K562 (cell line): ENCODE measurements around the gene DENND1A. TPM values are rescaled to one million over a fixed set of nuclear protein-coding genes. Genes with fewer than 3 reads are reported as not detected.

ENCODE experiments used
- ATAC-seq: fragments of 200-7000 bp; cut with Tn5 transposase; 3 replicates; pipeline ENCODE4 v1.9.1; 2020; ENCODE audit warnings: moderate library complexity
- BruUV-seq: library from RNA; stranded (reverse); fragments of 400-500 nt; replicated peaks from 2 replicates; lab custom pipeline; 2021; lab: Mats Ljungman, UMichigan
- CTCF ChIA-PET: fragments of 300-600 bp; formaldehyde crosslinking; extraction: SDS; loops from one replicate; lab custom pipeline; 2021; ENCODE audit warnings: low intra/inter-chr PET ratio; lab: Yijun Ruan, JAX
- POLR2A ChIA-PET: fragments of 300-600, 350-650 bp; sonication (Branson Sonifier 250); formaldehyde crosslinking; extraction: SDS; loops from one replicate; lab custom pipeline; 2021; ENCODE audit warnings: antibody characterized with exemption, inconsistent platforms; lab: Yijun Ruan, JAX
- DNase-seq, 4 experiments: peaks; one replicate each; pipeline versions ENCODE4 v3.0.0 to v3.0.0-alpha.2; 2011 to 2018; ENCODE audit warnings: low spot score in 3 of 4, mixed read lengths in 3 of 4; ENCODE audit errors: extremely low read depth in 1 of 4
- FAIRE-seq: peaks from 2 replicates; lab custom pipeline; 2011; peaks lifted over from hg19 to GRCh38; lab: Jason Lieb, UNC
- H2AFZ ChIP-seq: 2 replicates; pipeline ENCODE4 v1.6.0; 2011; ENCODE audit warnings: low read depth, low read length, control low read depth, inconsistent platforms
- H3K27ac ChIP-seq: fragments of 200-600 bp; 3 replicates; pipeline ENCODE4 v1.8.0; 2011; ENCODE audit warnings: low read depth, mild to moderate bottlenecking, control low read depth, inconsistent platforms, low read length, moderate library complexity, mixed read lengths; ENCODE audit errors: extremely low read depth
- H3K27me3 ChIP-seq, 2 experiments: fragments of 300-600 bp in 1 of 2; 2 replicates in 1 of 2; 3 replicates in 1 of 2; pipeline versions ENCODE4 v1.6.0 to v1.8.0; 2011; ENCODE audit warnings: inconsistent platforms in 2 of 2, low read length in 2 of 2, mild to moderate bottlenecking in 1 of 2, mixed read lengths in 1 of 2, moderate library complexity in 1 of 2; ENCODE audit not compliant: control insufficient read depth in 2 of 2, insufficient read depth in 2 of 2
- H3K36me3 ChIP-seq: fragments of 300-600 bp; 3 replicates; pipeline ENCODE4 v1.8.0; 2011; ENCODE audit warnings: mild to moderate bottlenecking, low read length, inconsistent platforms; ENCODE audit not compliant: control insufficient read depth, insufficient read depth
- H3K4me1 ChIP-seq, 2 experiments: fragments of 200-600 bp in 1 of 2; replicated peaks in 1 of 2; 2 replicates in 1 of 2; 3 replicates in 1 of 2; pipeline versions ENCODE4 v1.5.1 to v1.8.0; 2011; ENCODE audit warnings: inconsistent platforms in 2 of 2, low read length in 2 of 2, mild to moderate bottlenecking in 1 of 2, mixed read lengths in 1 of 2, moderate library complexity in 1 of 2; ENCODE audit not compliant: control insufficient read depth in 2 of 2, insufficient read depth in 2 of 2
- H3K4me2 ChIP-seq: 2 replicates; pipeline ENCODE4 v1.6.1; 2011; ENCODE audit warnings: low read length, control low read depth, inconsistent platforms, mixed read lengths; ENCODE audit not compliant: insufficient read depth
- H3K4me3 ChIP-seq: fragments of 200-600 bp; sonication (generic), shearing (Covaris generic); 2 replicates; pipeline ENCODE4 v1.5.1; 2016; ENCODE audit warnings: control low read depth, inconsistent platforms
- H3K79me2 ChIP-seq: fragments of 200-600 bp; 3 replicates; pipeline ENCODE4 v1.8.0; 2011; ENCODE audit warnings: low read length, inconsistent platforms; ENCODE audit not compliant: control insufficient read depth, insufficient read depth
- H3K9ac ChIP-seq, 2 experiments: 2 replicates each; pipeline versions ENCODE4 v1.6.0 to v1.6.1; 2011; ENCODE audit warnings: low read depth in 2 of 2, low read length in 2 of 2, control low read depth in 1 of 2, inconsistent platforms in 1 of 2, mild to moderate bottlenecking in 1 of 2, mixed read lengths in 1 of 2; ENCODE audit not compliant: insufficient read depth in 1 of 2
- H3K9me1 ChIP-seq: one replicate; pipeline ENCODE4 v1.6.0; 2011; ENCODE audit warnings: inconsistent platforms, mild to moderate bottlenecking, low read length, moderate library complexity; ENCODE audit not compliant: control insufficient read depth, insufficient read depth
- H3K9me3 ChIP-seq: replicated peaks from 2 replicates; pipeline ENCODE4 v1.5.1; 2011; ENCODE audit warnings: low read depth, low read length, inconsistent platforms; ENCODE audit not compliant: control insufficient read depth, insufficient read depth
- H4K20me1 ChIP-seq: replicated peaks from 2 replicates; pipeline ENCODE4 v1.6.1; 2011; ENCODE audit warnings: low read length, inconsistent platforms, mixed read lengths; ENCODE audit not compliant: control insufficient read depth, insufficient read depth
- DEAF1 ChIP-seq: fragments of 450-650 bp; formaldehyde crosslinking; IDR thresholded peaks from 2 replicates; pipeline ENCODE4 v1.4.0; 2020; ENCODE audit warnings: mild to moderate bottlenecking, moderate library complexity
- DNMT1 ChIP-seq: fragments of 450-650 bp; IDR thresholded peaks from 2 replicates; pipeline ENCODE4 v1.6.1; 2016; ENCODE audit warnings: antibody characterized with exemption, mild to moderate bottlenecking
- FOXK2 ChIP-seq, 2 experiments: fragments of 450-650 bp; IDR thresholded peaks in 1 of 2; conservative IDR thresholded peaks in 1 of 2; 2 replicates each; pipeline ENCODE4 v1.6.1; 2016; ENCODE audit warnings: low read depth in 2 of 2, mild to moderate bottlenecking in 1 of 2
- GABPB1 ChIP-seq: sonication (generic); formaldehyde crosslinking; IDR thresholded peaks from 2 replicates; pipeline ENCODE4 v1.8.0; 2022; ENCODE audit warnings: mild to moderate bottlenecking, missing genetic modification reagents
- MLLT1 ChIP-seq, 2 experiments: fragments of 450-650 bp; IDR thresholded peaks; 2 replicates each; pipeline ENCODE4 v1.6.1; 2016
- SP1 ChIP-seq: sonication (generic); formaldehyde crosslinking; IDR thresholded peaks from 2 replicates; pipeline ENCODE4 v1.8.1; 2022; ENCODE audit warnings: mild to moderate bottlenecking, missing genetic modification reagents
- SUPT5H ChIP-seq: fragments of 450-650 bp; IDR thresholded peaks from 2 replicates; pipeline ENCODE4 v1.6.1; 2016
- ZNF232 ChIP-seq: sonication (generic); formaldehyde crosslinking; IDR thresholded peaks from 2 replicates; pipeline ENCODE4 v1.8.0; 2022; ENCODE audit warnings: mild to moderate bottlenecking, missing genetic modification reagents
- ZNF41 ChIP-seq: fragments of 250-450 bp; sonication (Bioruptor Pico); conservative IDR thresholded peaks from 2 replicates; pipeline ENCODE4 v1.4.0; 2020; ENCODE audit warnings: mild to moderate bottlenecking
- ZNF57 ChIP-seq: fragments of 450-650 bp; formaldehyde crosslinking; IDR thresholded peaks from 2 replicates; pipeline ENCODE4 v1.4.0; 2020; ENCODE audit warnings: mild to moderate bottlenecking, moderate library complexity
- WGBS: fragments of 100-300 bp; shearing (Covaris generic); methylation state at CpG from one replicate; pipeline ENCODE4 v1.1.6; 2016; ENCODE audit warnings: low coverage, mixed read lengths; ENCODE audit not compliant: insufficient coverage; ENCODE audit errors: missing lambda C conversion rate; 5-methylcytosine and 5-hydroxymethylcytosine counted together
- in situ Hi-C: fragments of 300-500 bp; cut with MboI; formaldehyde crosslinking; loops from 4 replicates; pipeline ENCODE4 v1.15.0; 2018; ENCODE audit warnings: inconsistent platforms, mixed read lengths
- intact Hi-C: fragments of 100-400 bp; cut with micrococcal nuclease; formaldehyde crosslinking; loops from 2 replicates; pipeline ENCODE4 v1.14.2; 2022
- polyA plus RNA-seq, 8 experiments: library from polyadenylated mRNA; depleted of rRNA in 4 of 8; stranded (reverse) in 5 of 8; unstranded in 3 of 8; fragments of >200 nt; fragmentation: Nextera tagmentation in 2 of 8; fragmentation: Illumina TruSeq in 1 of 8; extraction: Ambion mirVana in 2 of 8; extraction: Trizol in 1 of 8; gene quantifications; 2 replicates each; pipeline versions ENCODE4 v1.2.1 to v1.2.3, GENCODE V29; 2011 to 2014; ENCODE audit warnings: inconsistent platforms in 1 of 8, missing spikeins in 1 of 8
- total RNA-seq, 7 experiments: library from RNA; depleted of rRNA in 6 of 7; stranded (reverse); fragments of >200 nt in 6 of 7; fragmentation: Illumina TruSeq in 2 of 7; extraction: Trizol in 2 of 7; gene quantifications; 2 replicates each; pipeline versions ENCODE4 v1.2.1 to v1.2.3, GENCODE V29; 2011 to 2021; ENCODE audit warnings: low replicate concordance in 1 of 7

The DENND1A gene
- total and polyA plus RNA-seq, 9 of the 15 experiments (the other 6 are each of a cell fraction or from before 2014, with no cell fraction given), result 7.6 to 29.5 (median 15.7) TPM

- no TSS peak for BruUV-seq
- 80% methylated on average over 2 of the region's 2 CpGs for WGBS
- no peak for DNase-seq
Measured at GRCh38 chr9:123583646-123584045, 346.3 kb downstream of the DENND1A start.

More at GRCh38 chr9:123583646-123584045, 346.3 kb downstream of the DENND1A start:
- Histone ChIP-seq H3K27ac (no peak overlapping the region), H3K9ac (no peak overlapping the region), H2AFZ (no peak overlapping the region), H3K4me2 (no peak overlapping the region), H3K36me3 (no peaks in the 10 kb centered on the region), H4K20me1 (no peaks in the 10 kb centered on the region), H3K9me1 (no peaks in the 10 kb centered on the region), H3K79me2 (no peaks in the 10 kb centered on the region), H3K9me3 (no peaks in the 10 kb centered on the region), H3K4me3 (no peak overlapping the region), H3K27me3 (no peaks in the 10 kb centered on the region), H3K4me1 (no peaks in the 10 kb centered on the region)
- ChIA-PET POLR2A (no interaction called here), CTCF (no interaction called here)
- in situ Hi-C loops (no loop called here), intact Hi-C loops (no loop called here)
- TF ChIP-seq FOXK2 (conservative IDR thresholded peaks at IDR 0.05 in 1 of 2, IDR thresholded peaks at IDR 0.05 in 1 of 2; ENCODE audit: low read depth in 2 of 2) (no peak), SP1 (CRISPR knock-in tag) (no peak), ZNF41 (no peak), ZNF232 (no peak), SUPT5H (no peak), GABPB1 (no peak), MLLT1 (IDR thresholded peaks at IDR 0.05) (no peak), DNMT1 (no peak), ZNF57 (CRISPR knock-in tag) (no peak), DEAF1 (CRISPR knock-in tag) (no peak)
- ATAC-seq (no peak), FAIRE-seq (no peak)
